Chondrocyte (in vitro differentiated cells): ENCODE results near the gene PDIA4. TPM values are rescaled to one million over a fixed set of nuclear protein-coding genes. Genes with fewer than 3 reads are reported as not detected.
"Not testable (repeated sequence)": the region's sequence is repeated elsewhere in the genome, so short reads cannot be mapped to it uniquely, and the experiment has no call there.

Experiments
- DNase-seq: peaks from one replicate; pipeline ENCODE4 v3.0.0; 2021; ENCODE audit warnings: mixed read lengths, low spot score
- H3K27ac Mint-ChIP-seq: one replicate; pipeline ENCODE4 v1.8.0; 2021; ENCODE audit warnings: mild to moderate bottlenecking, moderate library complexity, mixed read lengths; ENCODE audit not compliant: unreplicated experiment
- H3K27me3 Mint-ChIP-seq: 2 replicates; pipeline ENCODE4 v1.8.0; 2021; ENCODE audit warnings: low read depth, mixed read lengths
- H3K36me3 Mint-ChIP-seq: 2 replicates; pipeline ENCODE4 v1.8.0; 2021; ENCODE audit warnings: low read depth, mixed read lengths
- H3K4me1 Mint-ChIP-seq: 2 replicates; pipeline ENCODE4 v1.8.0; 2021; ENCODE audit warnings: low read depth, mild to moderate bottlenecking, mixed read lengths
- H3K4me3 Mint-ChIP-seq: one replicate; pipeline ENCODE4 v1.8.0; 2021; ENCODE audit warnings: mild to moderate bottlenecking, moderate library complexity, mixed read lengths; ENCODE audit not compliant: unreplicated experiment
- H3K9me3 Mint-ChIP-seq: 2 replicates; pipeline ENCODE4 v1.8.0; 2021; ENCODE audit warnings: low read depth, mixed read lengths
- total RNA-seq: library from RNA; stranded (reverse); gene quantifications from 3 replicates; pipeline ENCODE4 v1.2.1, GENCODE V29; 2021
- TF ChIP-seq, protein P1 (sequence below): fragments of 200-600 bp; sonication (generic); IDR thresholded peaks from 2 replicates; pipeline ENCODE4 v1.5.0; 2021; ENCODE audit warnings: antibody characterized with exemption, mild to moderate bottlenecking, moderate library complexity

PDIA4 gene
- total RNA-seq, 1 donor from 2014 or later, result 140 TPM

DNA sequence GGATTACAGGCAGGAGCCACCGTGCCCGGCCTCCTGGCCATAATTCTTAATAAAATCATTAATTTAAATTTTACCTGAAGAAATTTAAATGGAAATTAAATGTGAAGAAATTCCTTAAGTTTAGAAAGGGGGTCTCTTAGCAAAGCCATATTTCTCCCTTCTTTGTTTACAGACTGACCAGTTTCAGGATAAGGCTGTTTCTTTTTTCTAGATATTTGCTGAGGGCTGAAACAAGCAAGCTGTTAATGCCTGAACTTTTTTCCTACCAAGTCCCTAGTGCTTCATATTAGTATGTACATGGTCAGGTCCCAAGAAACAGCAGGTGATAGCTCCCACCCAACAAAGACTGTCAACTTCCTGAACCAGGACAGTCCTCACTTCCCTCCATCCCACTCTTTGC, 18.1 kb upstream of the PDIA4 start:
- H3K4me1 Mint-ChIP-seq, result no peaks in the 10 kb centered on the region
- no peak for DNase-seq
- H3K27ac Mint-ChIP-seq, result no peak overlapping the region
- H3K36me3 Mint-ChIP-seq, result no peaks in the 10 kb centered on the region
- H3K4me3 Mint-ChIP-seq, result no peak overlapping the region
- TF ChIP-seq, protein P1, sequence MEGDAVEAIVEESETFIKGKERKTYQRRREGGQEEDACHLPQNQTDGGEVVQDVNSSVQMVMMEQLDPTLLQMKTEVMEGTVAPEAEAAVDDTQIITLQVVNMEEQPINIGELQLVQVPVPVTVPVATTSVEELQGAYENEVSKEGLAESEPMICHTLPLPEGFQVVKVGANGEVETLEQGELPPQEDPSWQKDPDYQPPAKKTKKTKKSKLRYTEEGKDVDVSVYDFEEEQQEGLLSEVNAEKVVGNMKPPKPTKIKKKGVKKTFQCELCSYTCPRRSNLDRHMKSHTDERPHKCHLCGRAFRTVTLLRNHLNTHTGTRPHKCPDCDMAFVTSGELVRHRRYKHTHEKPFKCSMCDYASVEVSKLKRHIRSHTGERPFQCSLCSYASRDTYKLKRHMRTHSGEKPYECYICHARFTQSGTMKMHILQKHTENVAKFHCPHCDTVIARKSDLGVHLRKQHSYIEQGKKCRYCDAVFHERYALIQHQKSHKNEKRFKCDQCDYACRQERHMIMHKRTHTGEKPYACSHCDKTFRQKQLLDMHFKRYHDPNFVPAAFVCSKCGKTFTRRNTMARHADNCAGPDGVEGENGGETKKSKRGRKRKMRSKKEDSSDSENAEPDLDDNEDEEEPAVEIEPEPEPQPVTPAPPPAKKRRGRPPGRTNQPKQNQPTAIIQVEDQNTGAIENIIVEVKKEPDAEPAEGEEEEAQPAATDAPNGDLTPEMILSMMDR, result no peak
- no peaks in the 10 kb centered on the region for H3K9me3 Mint-ChIP-seq
- H3K27me3 Mint-ChIP-seq, result no peaks in the 10 kb centered on the region

DNA sequence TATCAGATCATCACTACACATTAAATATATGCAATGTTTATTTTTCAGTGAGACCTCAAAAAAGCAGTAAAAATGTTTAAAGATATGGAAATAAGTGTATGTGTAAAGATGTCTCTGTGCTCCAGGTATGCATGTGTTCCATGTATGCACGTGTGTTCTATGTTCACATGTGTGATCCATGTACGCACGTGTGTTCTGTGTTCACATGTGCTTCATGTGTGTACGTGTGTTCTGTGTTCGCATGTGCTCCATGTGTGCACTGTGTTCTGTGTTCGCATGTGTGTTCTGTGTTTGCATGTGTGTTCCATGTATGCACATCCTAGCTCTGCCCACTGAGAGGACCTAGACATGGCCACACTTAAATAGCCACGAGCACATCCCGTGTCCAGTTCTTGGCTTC, 15.6 kb upstream of the PDIA4 start:
- H3K27me3 Mint-ChIP-seq, result no peaks in the 10 kb centered on the region
- no peak overlapping the region for H3K4me3 Mint-ChIP-seq
- H3K4me1 Mint-ChIP-seq, result no peaks in the 10 kb centered on the region
- TF ChIP-seq, protein P1, result no peak
- H3K9me3 Mint-ChIP-seq, result no peaks in the 10 kb centered on the region
- no peaks in the 10 kb centered on the region for H3K36me3 Mint-ChIP-seq
- no peak for DNase-seq
- H3K27ac Mint-ChIP-seq, result no peak overlapping the region

DNA sequence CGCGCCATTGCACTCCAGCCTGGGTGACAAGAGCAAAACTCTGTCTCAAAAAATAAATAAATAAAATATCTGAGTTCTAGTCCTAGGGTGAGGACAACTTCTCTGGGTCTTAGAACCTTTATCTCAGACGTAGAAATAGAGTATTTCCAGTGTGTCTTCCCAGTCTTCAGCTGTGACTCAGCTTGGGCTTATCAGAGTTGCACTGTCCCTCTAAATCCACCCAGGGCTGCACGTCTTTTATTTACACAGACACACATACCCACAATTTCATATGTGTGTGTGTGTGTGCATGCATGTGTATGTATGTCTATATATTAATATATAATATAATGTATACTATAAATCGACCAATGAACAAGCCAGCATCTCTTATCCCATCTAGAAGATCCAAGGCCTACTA, 13.0 kb upstream of the PDIA4 start:
- H3K27me3 Mint-ChIP-seq, result no peaks in the 10 kb centered on the region
- no peaks in the 10 kb centered on the region for H3K36me3 Mint-ChIP-seq
- TF ChIP-seq, protein P1, result no peak
- peaks cover 2% of the 10 kb centered on the region for H3K9me3 Mint-ChIP-seq
- no peak overlapping the region for H3K27ac Mint-ChIP-seq
- no peak for DNase-seq
- no peaks in the 10 kb centered on the region for H3K4me1 Mint-ChIP-seq
- H3K4me3 Mint-ChIP-seq, result no peak overlapping the region

DNA sequence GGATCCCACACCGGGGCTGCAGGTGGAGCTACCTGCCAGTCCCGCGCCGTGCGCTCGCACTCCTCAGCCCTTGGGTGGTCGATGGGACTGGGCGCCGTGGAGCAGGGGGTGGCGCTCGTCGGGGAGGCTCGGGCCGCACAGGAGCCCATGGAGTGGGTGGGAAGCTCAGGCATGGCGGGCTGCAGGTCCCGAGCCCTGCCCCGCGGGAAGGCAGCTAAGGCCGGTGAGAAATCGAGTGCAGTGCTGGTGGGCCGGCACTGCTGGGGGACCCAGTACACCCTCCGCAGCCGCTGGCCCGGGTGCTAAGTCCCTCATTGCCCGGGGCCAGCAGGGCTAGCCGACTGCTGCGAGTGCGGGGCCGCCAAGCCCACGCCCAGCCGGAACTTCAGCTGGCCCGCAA, 10.3 kb upstream of the PDIA4 start:
- H3K36me3 Mint-ChIP-seq, H3K27ac Mint-ChIP-seq, H3K4me1 Mint-ChIP-seq, H3K4me3 Mint-ChIP-seq, H3K27me3 Mint-ChIP-seq, DNase-seq, H3K9me3 Mint-ChIP-seq: not testable (repeated sequence)

DNA sequence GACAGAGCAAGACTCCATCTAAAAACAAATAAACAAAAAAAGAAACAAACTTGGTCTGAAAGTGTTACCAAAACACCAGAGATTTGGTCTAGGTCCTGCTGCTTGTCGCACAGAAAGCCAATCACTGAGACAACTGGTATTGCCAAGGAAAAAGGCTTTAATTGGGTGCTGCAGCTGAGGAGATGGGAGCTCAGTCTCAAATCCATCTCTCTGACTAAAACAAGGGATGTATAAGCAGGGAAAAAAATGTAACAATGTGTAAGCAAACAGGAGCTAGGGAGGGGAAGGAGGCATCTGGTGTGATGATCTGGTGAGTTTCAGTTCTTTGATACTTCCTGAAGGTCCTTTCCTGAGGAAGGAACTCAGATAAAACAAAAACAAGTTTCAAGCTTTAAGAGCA, 8.4 kb upstream of the PDIA4 start:
- H3K27ac Mint-ChIP-seq, result no peak overlapping the region
- no peaks in the 10 kb centered on the region for H3K36me3 Mint-ChIP-seq
- H3K4me1 Mint-ChIP-seq, result no peaks in the 10 kb centered on the region
- H3K9me3 Mint-ChIP-seq, result peaks cover 2% of the 10 kb centered on the region
- no peaks in the 10 kb centered on the region for H3K27me3 Mint-ChIP-seq
- H3K4me3 Mint-ChIP-seq, result no peak overlapping the region
- TF ChIP-seq, protein P1, result no peak
- DNase-seq, result no peak

DNA sequence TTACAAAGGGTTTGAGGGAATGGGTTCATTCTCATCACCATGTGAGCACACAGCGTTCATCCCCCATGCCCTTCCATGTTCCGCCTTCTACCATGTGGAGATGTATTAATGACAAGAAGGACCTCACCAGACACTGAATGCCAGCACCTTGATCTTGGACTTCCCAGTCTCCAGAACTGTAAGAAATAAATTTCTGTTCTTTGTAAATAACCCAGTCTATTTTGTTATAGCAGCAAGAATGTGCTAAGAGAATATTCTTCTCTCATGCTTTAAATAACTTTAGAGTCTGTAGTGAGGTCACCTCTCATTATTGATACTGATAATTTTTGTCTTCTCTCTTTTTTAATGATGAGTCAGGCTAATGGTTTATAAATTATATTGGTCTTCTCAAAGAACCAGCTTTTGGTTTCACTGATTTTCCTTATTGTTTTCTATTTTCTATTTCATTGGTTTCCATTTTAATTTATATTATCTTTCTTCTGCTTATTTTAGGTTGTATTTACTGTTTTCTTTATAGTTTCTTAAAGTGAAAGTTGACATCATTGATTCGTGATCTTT, 3.1 kb upstream of the PDIA4 start:
- peaks cover 22% of the 10 kb centered on the region for H3K4me1 Mint-ChIP-seq
- no peaks in the 10 kb centered on the region for H3K36me3 Mint-ChIP-seq
- DNase-seq, result no peak
- no peak overlapping the region for H3K4me3 Mint-ChIP-seq
- H3K27me3 Mint-ChIP-seq, result no peaks in the 10 kb centered on the region
- TF ChIP-seq, protein P1, result no peak
- H3K27ac Mint-ChIP-seq, result no peak overlapping the region
- no peaks in the 10 kb centered on the region for H3K9me3 Mint-ChIP-seq

DNA sequence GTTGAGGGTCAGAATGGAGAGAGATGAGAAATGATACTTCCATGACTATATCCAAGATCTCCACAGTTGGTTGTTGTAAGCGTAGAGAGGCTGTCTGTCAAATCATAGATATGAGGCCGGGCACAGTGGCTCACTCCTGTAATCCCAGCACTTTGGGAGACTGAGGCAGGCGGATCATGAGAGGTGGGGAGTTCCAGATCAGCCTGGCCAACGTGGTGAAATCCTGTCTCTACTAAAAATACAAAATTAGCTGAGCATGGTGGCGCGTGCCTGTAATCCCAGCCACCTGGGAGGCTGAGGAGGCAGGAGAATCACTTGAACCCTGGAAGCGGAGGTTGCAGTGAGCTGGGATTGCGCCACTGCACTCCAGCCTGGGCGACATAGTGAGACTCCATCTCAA, 2.1 kb upstream of the PDIA4 start:
- not testable (repeated sequence) for H3K27me3 Mint-ChIP-seq, H3K36me3 Mint-ChIP-seq, H3K27ac Mint-ChIP-seq, H3K9me3 Mint-ChIP-seq, H3K4me3 Mint-ChIP-seq, DNase-seq
- peaks cover 30% of the 10 kb centered on the region for H3K4me1 Mint-ChIP-seq
